Gastroesophageal sphincter (tissue), 3 donors: Measurements from ENCODE around the gene SLC38A1.

Source experiments
- CTCF ChIP-seq, 4 experiments: fragments of 200-600 bp in 2 of 4; fragments of 450-650 bp in 2 of 4; sonication (generic) in 1 of 4; IDR thresholded peaks; one replicate each; pipeline ENCODE4 v1.5.1; 2017 to 2019; ENCODE audit warnings: antibody characterized with exemption in 4 of 4, mild to moderate bottlenecking in 2 of 4, moderate library complexity in 2 of 4
- POLR2A ChIP-seq, 2 donors: fragments of 450-650 bp; IDR thresholded peaks; one replicate each; pipeline ENCODE4 v1.6.1; 2017; ENCODE audit warnings: antibody characterized with exemption in 2 of 2, mild to moderate bottlenecking in 2 of 2, moderate library complexity in 1 of 2
- POLR2AphosphoS5 ChIP-seq: sonication (generic); formaldehyde crosslinking; IDR thresholded peaks from one replicate; pipeline ENCODE4 v1.6.1; 2017; ENCODE audit warnings: antibody characterized with exemption

- TF ChIP-seq CTCF (IDR thresholded peaks at IDR 0.05) (no peak), POLR2AphosphoS5 (no peak), POLR2A (IDR thresholded peaks at IDR 0.05) (no peak)
Measured at GRCh38 chr12:46160981-46161690, 107.7 kb downstream of the SLC38A1 start.
